ENCODE data around the gene GALNT10.

GRCh38 chr5:154409230-154409840 lies 218.8 kb downstream of the GALNT10 start:
- TF ChIP-seq CTCF (IDR thresholded peaks at IDR 0.05) (no peak), POLR2A (IDR thresholded peaks at IDR 0.05) (no peak), EP300 (IDR thresholded peaks at IDR 0.05) (no peak)

Measured in suprapubic skin (tissue), 3 donors.